ENCODE measurements around the gene MYT1.
"Not testable (repeated sequence)": the region's sequence is repeated elsewhere in the genome, so short reads cannot be mapped to it uniquely, and the experiment has no call there.

Gene MYT1

GRCh38 chr20:64280460-64280843 is 116.2 kb downstream of the MYT1 start:
- Histone ChIP-seq H3K4me1 (ENCODE audit: insufficient read depth, low read length) (no peaks in the 10 kb centered on the region), H3K9me3 (ENCODE audit: control insufficient read depth, insufficient read depth, low read length) (peaks cover 5% of the 10 kb centered on the region), H3K36me3 (ENCODE audit: insufficient read depth, low read length) (no peaks in the 10 kb centered on the region), H3K9ac (ENCODE audit: low read depth, low read length) (no peak overlapping the region)

GRCh38 chr20:64283646-64284045 is 119.4 kb downstream of the MYT1 start:
- Histone ChIP-seq H3K36me3 (ENCODE audit: insufficient read depth, low read length) (no peaks in the 10 kb centered on the region), H3K4me1 (ENCODE audit: insufficient read depth, low read length) (no peaks in the 10 kb centered on the region), H3K9me3 (ENCODE audit: control insufficient read depth, insufficient read depth, low read length) (peaks cover 5% of the 10 kb centered on the region), H3K9ac (ENCODE audit: low read depth, low read length) (no peak overlapping the region)

- H3K4me1 ChIP-seq (ENCODE audit: insufficient read depth, low read length); H3K9me3 ChIP-seq (ENCODE audit: control insufficient read depth, insufficient read depth, low read length): not testable (repeated sequence)
Observed at GRCh38 chr20:64285579-64286446, 121.6 kb downstream of the MYT1 start.

GRCh38 chr20:64286447-64287263 is 122.4 kb downstream of the MYT1 start:
- H3K9me3 ChIP-seq (ENCODE audit: control insufficient read depth, insufficient read depth, low read length); H3K36me3 ChIP-seq (ENCODE audit: insufficient read depth, low read length); H3K4me1 ChIP-seq (ENCODE audit: insufficient read depth, low read length); H3K9ac ChIP-seq (ENCODE audit: low read depth, low read length): not testable (repeated sequence)

More at GRCh38 chr20:64285579-64286446, 121.6 kb downstream of the MYT1 start:
- not testable (repeated sequence) for H3K9ac ChIP-seq (ENCODE audit: low read depth, low read length); H3K36me3 ChIP-seq (ENCODE audit: insufficient read depth, low read length)

GRCh38 chr20:64287264-64287590 is 123.0 kb downstream of the MYT1 start:
- H3K4me1 ChIP-seq (ENCODE audit: insufficient read depth, low read length); H3K9ac ChIP-seq (ENCODE audit: low read depth, low read length); H3K36me3 ChIP-seq (ENCODE audit: insufficient read depth, low read length); H3K9me3 ChIP-seq (ENCODE audit: control insufficient read depth, insufficient read depth, low read length): not testable (repeated sequence)

Measured in ES-I3 (cell line).